ENCODE data around the gene GDPD5.

GDPD5 gene

GRCh38 chr11:75534259-75535069, 8.7 kb upstream of the GDPD5 start:
- no peak for DNase-seq

- DNase-seq: no peak
Measured at GRCh38 chr11:75533896-75534258, 8.1 kb upstream of the GDPD5 start.

- peak; percentile 83 for DNase-seq
Measured at GRCh38 chr11:75532200-75533048, 6.7 kb upstream of the GDPD5 start.

- DNase-seq: no peak
Measured at GRCh38 chr11:75531325-75531724, 5.6 kb upstream of the GDPD5 start.

GRCh38 chr11:75530577-75530976, 4.8 kb upstream of the GDPD5 start:
- DNase-seq: no peak

- no peak for DNase-seq
Measured at GRCh38 chr11:75527938-75528735, 2.4 kb upstream of the GDPD5 start.

- no peak for DNase-seq
Measured at GRCh38 chr11:75527130-75527529, 1.4 kb upstream of the GDPD5 start.

- DNase-seq: no peak
Measured at GRCh38 chr11:75526192-75526541, 426 bp upstream of the GDPD5 start.

GRCh38 chr11:75524665-75525432, 892 bp downstream of the GDPD5 start:
- DNase-seq: peak; percentile 34

GRCh38 chr11:75523811-75524664, 1.7 kb downstream of the GDPD5 start:
- no peak for DNase-seq

- DNase-seq: no peak
Measured at GRCh38 chr11:75523189-75523588, 2.6 kb downstream of the GDPD5 start.

- DNase-seq: no peak
Measured at GRCh38 chr11:75522286-75523044, 3.3 kb downstream of the GDPD5 start.

GRCh38 chr11:75520688-75521087, 5.1 kb downstream of the GDPD5 start:
- no peak for DNase-seq

- no peak for DNase-seq
Measured at GRCh38 chr11:75518771-75519653, 6.7 kb downstream of the GDPD5 start.

GRCh38 chr11:75518204-75518549, 7.6 kb downstream of the GDPD5 start:
- no peak for DNase-seq

GRCh38 chr11:75516886-75517285, 8.9 kb downstream of the GDPD5 start:
- DNase-seq: no peak

GRCh38 chr11:75516140-75516539, 9.6 kb downstream of the GDPD5 start:
- no peak for DNase-seq

GRCh38 chr11:75514596-75514995, 11.1 kb downstream of the GDPD5 start:
- no peak for DNase-seq

- DNase-seq: no peak
Measured at GRCh38 chr11:75513250-75513649, 12.5 kb downstream of the GDPD5 start.

GRCh38 chr11:75510723-75511019, 15.1 kb downstream of the GDPD5 start:
- no peak for DNase-seq

All from activated CD8-positive, alpha-beta memory T cell treated with anti-CD3 and anti-CD28 coated beads, Interleukin-2, amount 50 U/mL, for 4 hours (primary cell).